DMS153 treated with DMSO at 0.1 percent for 48 hours (cell line): Measurements from ENCODE around the gene SIX6.
"Not testable (repeated sequence)": the region's sequence is repeated elsewhere in the genome, so short reads cannot be mapped to it uniquely, and the experiment has no call there.

Source experiments
- DNase-seq: peaks from one replicate; lab custom pipeline; 2025; ENCODE audit not compliant: unreplicated experiment; lab: John Stamatoyannopoulos, UW

SIX6 gene

GRCh38 chr14:60508707-60509437 lies at the start of gene SIX6:
TSS of gene SIX6 (plus strand) at chr14:60509146. CDS start at chr14:60509399, 253 bp downstream.
- DNase-seq: no peak

- not testable (repeated sequence) for DNase-seq
Measured at GRCh38 chr14:60480248-60480647, 28.7 kb upstream of the SIX6 start.

- peak; percentile 20 for DNase-seq
Measured at GRCh38 chr14:60482743-60483142, 26.2 kb upstream of the SIX6 start.

GRCh38 chr14:60485057-60485597 lies 23.8 kb upstream of the SIX6 start:
- DNase-seq: no peak

- peak; percentile 10 for DNase-seq
Measured at GRCh38 chr14:60485598-60486251, 23.2 kb upstream of the SIX6 start, which contains the start of gene C14orf39. TSS of gene C14orf39 (minus strand) at chr14:60486063. CDS start at chr14:60485078, 985 bp downstream.

- no peak for DNase-seq
Measured at GRCh38 chr14:60487211-60487610, 21.7 kb upstream of the SIX6 start.

- DNase-seq: no peak
Measured at GRCh38 chr14:60488175-60488574, 20.8 kb upstream of the SIX6 start.

- DNase-seq: no peak
Measured at GRCh38 chr14:60490270-60490669, 18.7 kb upstream of the SIX6 start.

GRCh38 chr14:60495946-60496345 lies 13.0 kb upstream of the SIX6 start:
- no peak for DNase-seq

GRCh38 chr14:60502541-60502940 lies 6.4 kb upstream of the SIX6 start:
- no peak for DNase-seq

GRCh38 chr14:60505448-60505847 lies 3.5 kb upstream of the SIX6 start:
- DNase-seq: no peak

- no peak for DNase-seq
Measured at GRCh38 chr14:60506010-60506409, 2.9 kb upstream of the SIX6 start.

GRCh38 chr14:60506462-60506984 lies 2.4 kb upstream of the SIX6 start:
- no peak for DNase-seq

GRCh38 chr14:60506985-60507829 lies 1.7 kb upstream of the SIX6 start:
- no peak for DNase-seq

- no peak for DNase-seq
Measured at GRCh38 chr14:60508363-60508706, 611 bp upstream of the SIX6 start.

GRCh38 chr14:60509438-60510253 lies 700 bp downstream of the SIX6 start:
- no peak for DNase-seq

GRCh38 chr14:60510254-60510950 lies 1.5 kb downstream of the SIX6 start:
- DNase-seq: no peak

- DNase-seq: peak; percentile 16
Measured at GRCh38 chr14:60510951-60511599, 2.1 kb downstream of the SIX6 start.

GRCh38 chr14:60512126-60512525 lies 3.2 kb downstream of the SIX6 start:
- DNase-seq: no peak
